ENCODE data around the gene TM9SF1.

The TM9SF1 gene

GRCh38 chr14:24147761-24148428 lies 47.3 kb downstream of the TM9SF1 start:
- peak in 1 of 2 experiments; percentile 7 for DNase-seq

- peak; percentile 99 for DNase-seq
Observed at GRCh38 chr14:24146978-24147760, 48.1 kb downstream of the TM9SF1 start, which contains the start of gene RNF31. TSS of gene RNF31 (plus strand) at chr14:24147498. CDS start at chr14:24147699, 201 bp downstream.

- peak; percentile 98 for DNase-seq
Observed at GRCh38 chr14:24146453-24146977, 48.7 kb downstream of the TM9SF1 start, which contains the start of gene PSME2. TSS of gene PSME2 (minus strand) at chr14:24146610. CDS start at chr14:24146581, 29 bp downstream.

GRCh38 chr14:24145690-24146452 lies 49.4 kb downstream of the TM9SF1 start:
- peak; percentile 8 to 26 for DNase-seq

GRCh38 chr14:24145219-24145618 lies 50.0 kb downstream of the TM9SF1 start:
- DNase-seq: no peak

GRCh38 chr14:24144451-24144850 lies 50.8 kb downstream of the TM9SF1 start:
- no peak for DNase-seq

- DNase-seq: no peak
Observed at GRCh38 chr14:24143511-24143910, 51.7 kb downstream of the TM9SF1 start.

- peak; percentile 99 for DNase-seq
Observed at GRCh38 chr14:24141097-24141880, 54.0 kb downstream of the TM9SF1 start, which contains the start of gene EMC9. TSS of gene EMC9 (minus strand) at chr14:24141591. CDS start at chr14:24141304, 287 bp downstream.

GRCh38 chr14:24139272-24139934 lies 55.8 kb downstream of the TM9SF1 start:
- no peak for DNase-seq
